CD4-positive, alpha-beta T cell treated with Interleukin-4 for 1 hour (primary cell): ENCODE data around the gene IPP.
"Not testable (repeated sequence)": the region's sequence is repeated elsewhere in the genome, so short reads cannot be mapped to it uniquely, and the experiment has no call there.

ENCODE experiments used
- DNase-seq, 2 donors: peaks; one replicate each; pipeline ENCODE4 v3.0.0-alpha.2; 2020 to 2022

IPP gene

GRCh38 chr1:45750298-45751038, at the start of gene IPP:
Gene IPP, minus strand, starts transcription at chr1:45750653. Its CDS starts 4,242 bp downstream, at chr1:45746411.
- DNase-seq: peak; percentile 94 to 96

GRCh38 chr1:45796946-45797345, 46.5 kb upstream of the IPP start:
- DNase-seq: no peak

- DNase-seq: no peak
Observed at GRCh38 chr1:45796381-45796780, 45.9 kb upstream of the IPP start.

- DNase-seq: no peak
Observed at GRCh38 chr1:45793942-45794604, 43.6 kb upstream of the IPP start.

- DNase-seq: no peak
Observed at GRCh38 chr1:45792744-45793143, 42.3 kb upstream of the IPP start.

GRCh38 chr1:45789601-45790000, 39.1 kb upstream of the IPP start:
- DNase-seq: no peak

- no peak for DNase-seq
Observed at GRCh38 chr1:45787905-45788304, 37.5 kb upstream of the IPP start.

- DNase-seq: peak; percentile 35 to 64
Observed at GRCh38 chr1:45785583-45785982, 35.1 kb upstream of the IPP start.

GRCh38 chr1:45775794-45776193, 25.3 kb upstream of the IPP start:
- no peak for DNase-seq

- no peak for DNase-seq
Observed at GRCh38 chr1:45772971-45773370, 22.5 kb upstream of the IPP start.

GRCh38 chr1:45769261-45769932, 18.9 kb upstream of the IPP start:
- DNase-seq: no peak

- no peak for DNase-seq
Observed at GRCh38 chr1:45767035-45767434, 16.6 kb upstream of the IPP start.

GRCh38 chr1:45765999-45766792, 15.7 kb upstream of the IPP start:
- no peak for DNase-seq

GRCh38 chr1:45762291-45762690, 11.8 kb upstream of the IPP start:
- DNase-seq: no peak

GRCh38 chr1:45755697-45756096, 5.2 kb upstream of the IPP start:
- no peak for DNase-seq

- no peak for DNase-seq
Observed at GRCh38 chr1:45753248-45754037, 3.0 kb upstream of the IPP start.

- no peak for DNase-seq
Observed at GRCh38 chr1:45752441-45753052, 2.1 kb upstream of the IPP start.

- DNase-seq: no peak
Observed at GRCh38 chr1:45752014-45752413, 1.6 kb upstream of the IPP start.

GRCh38 chr1:45751039-45751838, 786 bp upstream of the IPP start:
- not testable (repeated sequence) for DNase-seq

- DNase-seq: no peak
Observed at GRCh38 chr1:45746922-45747321, 3.5 kb downstream of the IPP start.

GRCh38 chr1:45739641-45740156, 10.8 kb downstream of the IPP start:
- not testable (repeated sequence) for DNase-seq
